IMR-90 (cell line): ENCODE measurements around the gene SEC61B. TPM values are rescaled to one million over a fixed set of nuclear protein-coding genes. Genes with fewer than 3 reads are reported as not detected.

Experiments used
- ATAC-seq: fragments of 200-7000 bp; cut with Tn5 transposase; 2 replicates; pipeline ENCODE4 v1.9.1; 2020; ENCODE audit warnings: low read depth, mild to moderate bottlenecking, moderate library complexity
- BruUV-seq: library from RNA; stranded (reverse); fragments of 400-500 nt; replicated peaks from 2 replicates; lab custom pipeline; 2021; lab: Mats Ljungman, UMichigan
- CTCF ChIA-PET: fragments of 300-600 bp; formaldehyde crosslinking; extraction: SDS; loops from one replicate; lab custom pipeline; 2021; ENCODE audit warnings: antibody characterized with exemption; lab: Yijun Ruan, JAX
- POLR2A ChIA-PET: fragments of 300-600 bp; sonication (Branson Sonifier 250); formaldehyde crosslinking; loops from one replicate; lab custom pipeline; 2022; ENCODE audit warnings: antibody characterized with exemption; ENCODE audit not compliant: unreplicated experiment; lab: Charles Lee
- DNase-seq: peaks from one replicate; pipeline ENCODE4 v3.0.0; 2013
- H2AFZ ChIP-seq: replicated peaks from 2 replicates; pipeline ENCODE3; 2013; ENCODE audit warnings: low read length, mild to moderate bottlenecking; ENCODE audit not compliant: poor library complexity
- H2AK5ac ChIP-seq: 2 replicates; pipeline ENCODE4 v1.6.1; 2013; ENCODE audit warnings: low read depth, low read length, inconsistent platforms
- H2AK9ac ChIP-seq: replicated peaks from 2 replicates; pipeline ENCODE3; 2013; ENCODE audit warnings: mild to moderate bottlenecking, low read depth, low read length, moderate library complexity; ENCODE audit not compliant: poor library complexity
- H2BK120ac ChIP-seq: 2 replicates; pipeline ENCODE4 v1.6.1; 2013; ENCODE audit warnings: low read depth, low read length, inconsistent platforms
- H2BK15ac ChIP-seq: 3 replicates; pipeline ENCODE4 v1.6.1; 2013; ENCODE audit warnings: low read depth, low read length, inconsistent platforms
- H2BK20ac ChIP-seq: 2 replicates; pipeline ENCODE4 v1.6.1; 2013; ENCODE audit warnings: low read depth, mild to moderate bottlenecking, inconsistent platforms, low read length, moderate library complexity
- H2BK5ac ChIP-seq: 2 replicates; pipeline ENCODE4 v1.6.1; 2013; ENCODE audit warnings: mild to moderate bottlenecking, low read depth, low read length, inconsistent platforms; ENCODE audit not compliant: poor library complexity, severe bottlenecking
- H3K14ac ChIP-seq: replicated peaks from 2 replicates; pipeline ENCODE4 v1.6.1; 2013; ENCODE audit warnings: low read depth, low read length, inconsistent platforms
- H3K18ac ChIP-seq: 2 replicates; pipeline ENCODE4 v1.6.1; 2013; ENCODE audit warnings: low read depth, low read length, control low read depth
- H3K23ac ChIP-seq: 2 replicates; pipeline ENCODE4 v1.6.1; 2013; ENCODE audit warnings: low read depth, low read length, inconsistent platforms
- H3K27ac ChIP-seq: 2 replicates; pipeline ENCODE4 v1.5.1; 2013; ENCODE audit warnings: mild to moderate bottlenecking, control low read depth, low read length; ENCODE audit not compliant: insufficient read depth
- H3K27me3 ChIP-seq: 2 replicates; pipeline ENCODE4 v1.6.1; 2013; ENCODE audit warnings: low read length; ENCODE audit not compliant: control insufficient read depth, insufficient read depth
- H3K36me3 ChIP-seq: 2 replicates; pipeline ENCODE4 v1.6.1; 2013; ENCODE audit warnings: low read length, mixed read lengths; ENCODE audit not compliant: control insufficient read depth, insufficient read depth
- H3K4ac ChIP-seq: 2 replicates; pipeline ENCODE4 v1.6.1; 2013; ENCODE audit warnings: low read depth, low read length, inconsistent platforms
- H3K4me1 ChIP-seq: 2 replicates; pipeline ENCODE4 v1.6.1; 2013; ENCODE audit warnings: low read length, mixed read lengths; ENCODE audit not compliant: control insufficient read depth, insufficient read depth
- H3K4me2 ChIP-seq: 2 replicates; pipeline ENCODE4 v1.6.1; 2013; ENCODE audit warnings: low read depth, mild to moderate bottlenecking, control low read depth, low read length, moderate library complexity
- H3K4me3 ChIP-seq: 2 replicates; pipeline ENCODE4 v1.5.1; 2013; ENCODE audit warnings: low read depth, mild to moderate bottlenecking, control low read depth, low read length, moderate library complexity; ENCODE audit not compliant: insufficient read depth
- H3K56ac ChIP-seq: 2 replicates; pipeline ENCODE4 v1.6.1; 2013; ENCODE audit warnings: low read length, inconsistent platforms; ENCODE audit not compliant: insufficient read depth; ENCODE audit errors: extremely low read depth
- H3K79me1 ChIP-seq, 2 experiments: 2 replicates each; pipeline ENCODE4 v1.6.1; 2013; ENCODE audit warnings: low read length in 2 of 2, inconsistent platforms in 1 of 2, low read depth in 1 of 2
- H3K9ac ChIP-seq: 2 replicates; pipeline ENCODE4 v1.6.1; 2013; ENCODE audit warnings: low read depth, low read length, control low read depth
- H3K9me1 ChIP-seq: 2 replicates; pipeline ENCODE4 v1.6.1; 2013; ENCODE audit warnings: low read length, inconsistent platforms; ENCODE audit not compliant: insufficient read depth
- H3K9me3 ChIP-seq: 2 replicates; pipeline ENCODE4 v1.6.1; 2013; ENCODE audit warnings: low read length; ENCODE audit not compliant: control insufficient read depth, insufficient read depth
- H4K20me1 ChIP-seq: 2 replicates; pipeline ENCODE4 v1.6.1; 2013; ENCODE audit warnings: low read length, inconsistent platforms; ENCODE audit not compliant: insufficient read depth
- H4K5ac ChIP-seq: 2 replicates; pipeline ENCODE4 v1.6.1; 2013; ENCODE audit warnings: mild to moderate bottlenecking, low read depth, low read length, control low read depth
- H4K8ac ChIP-seq, 2 experiments: 2 replicates each; pipeline ENCODE4 v1.6.1; 2013; ENCODE audit warnings: low read depth in 2 of 2, low read length in 2 of 2, control low read depth in 1 of 2, inconsistent platforms in 1 of 2
- H4K91ac ChIP-seq: 2 replicates; pipeline ENCODE4 v1.6.1; 2013; ENCODE audit warnings: low read depth, low read length, inconsistent platforms; ENCODE audit not compliant: insufficient read depth
- CEBPB ChIP-seq: IDR thresholded peaks from 2 replicates; pipeline ENCODE4 v1.6.1; 2012; ENCODE audit warnings: low read depth, low read length, improper control_type of control experiment
- CHD1 ChIP-seq: IDR thresholded peaks from 2 replicates; pipeline ENCODE4 v1.6.1; 2012; ENCODE audit warnings: low read depth, low read length, improper control_type of control experiment
- FOS ChIP-seq: fragments of 150-350 bp; IDR thresholded peaks from 2 replicates; pipeline ENCODE4 v1.6.1; 2016; ENCODE audit warnings: low read depth, low read length
- MAFK ChIP-seq: IDR thresholded peaks from 2 replicates; pipeline ENCODE4 v1.6.1; 2012; ENCODE audit warnings: low read depth, low read length, improper control_type of control experiment
- MAZ ChIP-seq: IDR thresholded peaks from 2 replicates; pipeline ENCODE4 v1.6.1; 2012; ENCODE audit warnings: low read depth, mild to moderate bottlenecking, low read length, improper control_type of control experiment, moderate library complexity, borderline replicate concordance
- MXI1 ChIP-seq: IDR thresholded peaks from 2 replicates; pipeline ENCODE4 v1.6.1; 2012; ENCODE audit warnings: low read depth, mild to moderate bottlenecking, low read length, moderate library complexity, borderline replicate concordance
- NFE2L2 ChIP-seq: fragments of 150-350 bp; IDR thresholded peaks from 2 replicates; pipeline ENCODE4 v1.6.1; 2016; ENCODE audit warnings: low read depth, mild to moderate bottlenecking, low read length
- RCOR1 ChIP-seq: IDR thresholded peaks from 2 replicates; pipeline ENCODE4 v1.6.1; 2012; ENCODE audit warnings: mild to moderate bottlenecking, low read length, improper control_type of control experiment; ENCODE audit not compliant: insufficient replicate concordance
- SMC3 ChIP-seq: fragments of 150-350 bp; IDR thresholded peaks from 2 replicates; pipeline ENCODE4 v1.6.1; 2016; ENCODE audit warnings: low read depth, mild to moderate bottlenecking, antibody characterized with exemption, low read length, moderate library complexity
- WGBS, 2 experiments: methylation state at CpG; one replicate each; pipeline versions ENCODE4 v1.1.5 to v1.1.7; 2013; ENCODE audit warnings: missing lambda C conversion rate in 2 of 2; ENCODE audit not compliant: insufficient read length in 1 of 2; ENCODE audit errors: extremely low coverage in 2 of 2; 5-methylcytosine and 5-hydroxymethylcytosine counted together
- dilution Hi-C: fragments of 300-500 bp; cut with HindIII; formaldehyde crosslinking; loops from one replicate; pipeline ENCODE4 v1.14.3; 2018; ENCODE audit warnings: low sequenced_read_pairs; ENCODE audit not compliant: unreplicated experiment
- in situ Hi-C: fragments of 300-500 bp; cut with MboI; formaldehyde crosslinking; loops from 3 replicates; pipeline ENCODE4 v1.14.3; 2019; ENCODE audit warnings: low sequenced_read_pairs, inconsistent platforms, mixed read lengths
- intact Hi-C: fragments of 100-400 bp; cut with micrococcal nuclease; formaldehyde crosslinking; loops from 2 replicates; pipeline ENCODE4 v1.10.0; 2022
- polyA plus RNA-seq, 3 experiments: library from polyadenylated mRNA; depleted of rRNA; stranded (reverse); fragments of >200 nt; gene quantifications; 2 replicates each; pipeline ENCODE4 v1.2.3, GENCODE V29; 2012; ENCODE audit warnings: low replicate concordance in 1 of 3
- total RNA-seq: library from RNA; depleted of rRNA; stranded (reverse); fragments of >200 nt; gene quantifications from 2 replicates; pipeline ENCODE4 v1.2.3, GENCODE V29; 2012
- TF ChIP-seq, protein P1 (sequence below): conservative IDR thresholded peaks from 2 replicates; pipeline ENCODE4 v1.5.1; 2012; ENCODE audit warnings: mild to moderate bottlenecking, low read depth, low read length, improper control_type of control experiment
- TF ChIP-seq, protein P2 (sequence below): fragments of 150-350 bp; IDR thresholded peaks from 2 replicates; pipeline ENCODE4 v1.6.1; 2017; ENCODE audit warnings: mild to moderate bottlenecking, antibody characterized with exemption, low read length, low read depth
- TF ChIP-seq, protein P3 (sequence below): fragments of 150-350 bp; IDR thresholded peaks from 2 replicates; pipeline ENCODE4 v1.6.1; 2016; ENCODE audit warnings: low read depth, mild to moderate bottlenecking, low read length, moderate library complexity, borderline replicate concordance

Gene SEC61B
- total and polyA plus RNA-seq, 2 of the 4 experiments (the other 2 are of a cell fraction): 180 to 281 TPM

DNA sequence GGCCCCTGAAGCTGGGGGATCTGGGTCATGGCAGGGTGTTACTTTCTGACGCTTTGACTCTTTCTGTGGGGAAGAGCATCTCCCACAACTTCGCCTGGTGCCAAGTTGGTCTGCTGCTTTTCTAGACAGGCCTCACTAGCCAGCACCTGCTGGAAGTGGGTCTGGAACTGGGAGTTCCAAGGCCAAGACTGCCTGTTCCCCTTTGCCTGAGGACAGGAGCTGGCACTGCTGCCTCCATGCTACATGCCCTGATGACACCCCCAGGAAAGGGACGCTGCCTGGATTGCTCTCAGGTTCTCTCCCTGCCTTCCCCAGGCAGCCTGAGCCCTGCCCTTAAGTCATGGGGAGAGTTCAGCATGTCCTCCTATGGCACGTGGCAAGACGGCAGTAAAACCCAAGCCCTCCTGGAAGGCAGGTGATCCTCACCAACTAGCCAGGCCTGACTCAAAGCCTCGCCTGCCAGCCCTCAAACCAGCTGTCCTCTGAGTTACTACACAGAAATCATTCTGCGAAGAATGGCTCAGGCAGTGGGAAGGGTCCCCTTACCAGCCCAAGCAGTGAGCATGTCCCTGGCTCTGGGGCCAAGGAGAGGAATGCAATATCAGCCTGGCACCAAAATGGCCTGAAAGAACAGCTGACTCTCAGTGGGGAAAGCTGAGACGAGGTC lies 35.8 kb downstream of the SEC61B start:
- dilution Hi-C loops: no loop called here

More for the DNA sequence above, 35.8 kb downstream of the SEC61B start:
- TF ChIP-seq MXI1 (no peak), RCOR1 (no peak), NFE2L2 (no peak), SMC3 (no peak), CHD1 (no peak), MAFK (no peak), CEBPB (no peak), MAZ (no peak), FOS (no peak)
- TF ChIP-seq, protein P1, sequence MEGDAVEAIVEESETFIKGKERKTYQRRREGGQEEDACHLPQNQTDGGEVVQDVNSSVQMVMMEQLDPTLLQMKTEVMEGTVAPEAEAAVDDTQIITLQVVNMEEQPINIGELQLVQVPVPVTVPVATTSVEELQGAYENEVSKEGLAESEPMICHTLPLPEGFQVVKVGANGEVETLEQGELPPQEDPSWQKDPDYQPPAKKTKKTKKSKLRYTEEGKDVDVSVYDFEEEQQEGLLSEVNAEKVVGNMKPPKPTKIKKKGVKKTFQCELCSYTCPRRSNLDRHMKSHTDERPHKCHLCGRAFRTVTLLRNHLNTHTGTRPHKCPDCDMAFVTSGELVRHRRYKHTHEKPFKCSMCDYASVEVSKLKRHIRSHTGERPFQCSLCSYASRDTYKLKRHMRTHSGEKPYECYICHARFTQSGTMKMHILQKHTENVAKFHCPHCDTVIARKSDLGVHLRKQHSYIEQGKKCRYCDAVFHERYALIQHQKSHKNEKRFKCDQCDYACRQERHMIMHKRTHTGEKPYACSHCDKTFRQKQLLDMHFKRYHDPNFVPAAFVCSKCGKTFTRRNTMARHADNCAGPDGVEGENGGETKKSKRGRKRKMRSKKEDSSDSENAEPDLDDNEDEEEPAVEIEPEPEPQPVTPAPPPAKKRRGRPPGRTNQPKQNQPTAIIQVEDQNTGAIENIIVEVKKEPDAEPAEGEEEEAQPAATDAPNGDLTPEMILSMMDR: no peak
- TF ChIP-seq, protein P2, sequence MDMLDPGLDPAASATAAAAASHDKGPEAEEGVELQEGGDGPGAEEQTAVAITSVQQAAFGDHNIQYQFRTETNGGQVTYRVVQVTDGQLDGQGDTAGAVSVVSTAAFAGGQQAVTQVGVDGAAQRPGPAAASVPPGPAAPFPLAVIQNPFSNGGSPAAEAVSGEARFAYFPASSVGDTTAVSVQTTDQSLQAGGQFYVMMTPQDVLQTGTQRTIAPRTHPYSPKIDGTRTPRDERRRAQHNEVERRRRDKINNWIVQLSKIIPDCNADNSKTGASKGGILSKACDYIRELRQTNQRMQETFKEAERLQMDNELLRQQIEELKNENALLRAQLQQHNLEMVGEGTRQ: no peak
- TF ChIP-seq, protein P3, sequence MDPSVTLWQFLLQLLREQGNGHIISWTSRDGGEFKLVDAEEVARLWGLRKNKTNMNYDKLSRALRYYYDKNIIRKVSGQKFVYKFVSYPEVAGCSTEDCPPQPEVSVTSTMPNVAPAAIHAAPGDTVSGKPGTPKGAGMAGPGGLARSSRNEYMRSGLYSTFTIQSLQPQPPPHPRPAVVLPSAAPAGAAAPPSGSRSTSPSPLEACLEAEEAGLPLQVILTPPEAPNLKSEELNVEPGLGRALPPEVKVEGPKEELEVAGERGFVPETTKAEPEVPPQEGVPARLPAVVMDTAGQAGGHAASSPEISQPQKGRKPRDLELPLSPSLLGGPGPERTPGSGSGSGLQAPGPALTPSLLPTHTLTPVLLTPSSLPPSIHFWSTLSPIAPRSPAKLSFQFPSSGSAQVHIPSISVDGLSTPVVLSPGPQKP: no peak
- Histone ChIP-seq H2BK120ac (no peak overlapping the region), H3K4me1 (peaks cover 3% of the 10 kb centered on the region), H4K91ac (no peak overlapping the region), H3K79me1 (no peaks in the 10 kb centered on the region), H3K9me1 (no peaks in the 10 kb centered on the region; the same call in 1 of the 2 replicates), H2BK15ac (no peak overlapping the region), H3K9me3 (no peaks in the 10 kb centered on the region), H3K4me3 (no peak overlapping the region), H2AK5ac (no peak overlapping the region), H4K20me1 (no peaks in the 10 kb centered on the region), H3K4me2 (no peak overlapping the region), H3K27me3 (0 out of 2 replicates have a peak, but pooled peaks cover 4% of the 10 kb centered on the region), H3K36me3 (no peaks in the 10 kb centered on the region), H2AFZ (peak overlapping the region; percentile 16), H3K27ac (no peak overlapping the region), H2AK9ac (no peak overlapping the region), H2BK5ac (no peak overlapping the region), H3K4ac (no peak overlapping the region), H3K56ac (no peak overlapping the region), H3K23ac (no peak overlapping the region), H4K8ac (no peak overlapping the region), H3K9ac (no peak overlapping the region), H2BK20ac (no peak overlapping the region), H4K5ac (no peak overlapping the region), H3K14ac (no peak overlapping the region), H3K18ac (no peak overlapping the region)
- ChIA-PET CTCF (no interaction called here), POLR2A (no interaction called here)
- in situ Hi-C loops: loop anchor here (25.0 kb wide), 3 partner anchors 554 to 954 kb away; partner anchors contain the start of gene NR4A3
- no peak for DNase-seq
- no TSS peak for BruUV-seq
- intact Hi-C loops: no loop called here
- 83% methylated on average over 1 of the region's 8 CpGs; no CpG with 5 or more reads in 1 of the 2 experiments for WGBS, 2 experiments
- ATAC-seq: no peak
